NK-92 (cell line): ENCODE results near the gene SUN2.

Source experiments
- DNase-seq: peaks from one replicate; lab custom pipeline; 2025; ENCODE audit not compliant: unreplicated experiment; lab: John Stamatoyannopoulos, UW

SUN2 gene

DNA sequence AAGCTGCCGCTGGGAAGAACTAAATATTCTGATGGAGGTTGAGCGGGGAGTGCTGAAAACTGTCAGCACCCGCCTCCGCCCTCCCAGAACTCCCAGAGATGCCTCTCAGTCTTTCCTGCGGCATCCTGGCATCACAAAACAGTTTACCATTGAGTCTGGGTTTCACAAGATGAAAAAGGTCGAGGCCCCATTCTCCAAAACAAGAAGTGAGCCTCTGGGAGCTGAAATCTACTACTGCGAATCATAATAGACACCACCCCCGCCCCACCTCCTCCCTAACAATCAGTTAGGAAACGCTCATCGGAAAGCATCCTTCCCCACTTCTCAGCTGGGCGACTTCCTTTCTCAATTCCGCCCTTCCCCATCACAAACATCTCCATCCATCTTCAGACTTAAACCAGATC lies 1.0 kb downstream of the SUN2 start:
- no peak for DNase-seq

DNA sequence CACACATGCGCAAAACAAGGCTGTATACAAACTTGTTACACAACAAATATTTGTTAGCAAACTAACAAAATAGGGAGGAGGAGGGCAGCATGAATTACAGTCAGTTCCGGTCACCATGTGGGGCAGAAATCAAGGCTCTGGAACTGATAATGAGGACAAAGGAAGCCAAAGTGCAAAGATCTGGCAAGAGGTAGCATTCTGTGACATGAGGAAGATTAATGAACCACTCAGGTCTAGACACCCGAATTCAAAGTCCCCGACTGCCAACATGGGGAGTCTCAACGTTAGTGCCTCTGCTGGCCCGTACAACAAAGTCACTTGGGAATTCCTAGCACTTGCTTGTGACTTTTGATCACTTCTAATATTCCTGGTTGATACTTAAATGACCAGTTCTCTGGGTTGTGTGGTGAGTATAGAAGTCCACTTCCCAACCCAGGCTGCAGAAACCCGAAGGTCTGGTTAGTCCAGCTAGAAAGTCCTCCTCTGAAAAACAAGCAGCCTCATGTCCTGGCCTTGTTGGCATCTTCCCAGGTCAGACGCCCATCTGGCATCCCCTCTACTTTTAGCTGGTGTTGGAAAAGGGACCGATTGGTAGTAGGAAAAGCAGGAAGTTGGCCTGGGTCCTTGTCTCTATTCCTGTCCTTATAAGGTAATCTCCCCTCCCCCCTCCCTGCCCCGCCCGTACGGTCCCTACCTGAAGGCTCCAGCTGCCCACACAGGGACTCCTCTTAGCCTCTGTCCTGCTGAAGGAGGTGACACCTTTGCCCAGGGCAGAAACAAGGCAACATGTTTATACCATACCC lies 1.6 kb downstream of the SUN2 start:
- DNase-seq: no peak

DNA sequence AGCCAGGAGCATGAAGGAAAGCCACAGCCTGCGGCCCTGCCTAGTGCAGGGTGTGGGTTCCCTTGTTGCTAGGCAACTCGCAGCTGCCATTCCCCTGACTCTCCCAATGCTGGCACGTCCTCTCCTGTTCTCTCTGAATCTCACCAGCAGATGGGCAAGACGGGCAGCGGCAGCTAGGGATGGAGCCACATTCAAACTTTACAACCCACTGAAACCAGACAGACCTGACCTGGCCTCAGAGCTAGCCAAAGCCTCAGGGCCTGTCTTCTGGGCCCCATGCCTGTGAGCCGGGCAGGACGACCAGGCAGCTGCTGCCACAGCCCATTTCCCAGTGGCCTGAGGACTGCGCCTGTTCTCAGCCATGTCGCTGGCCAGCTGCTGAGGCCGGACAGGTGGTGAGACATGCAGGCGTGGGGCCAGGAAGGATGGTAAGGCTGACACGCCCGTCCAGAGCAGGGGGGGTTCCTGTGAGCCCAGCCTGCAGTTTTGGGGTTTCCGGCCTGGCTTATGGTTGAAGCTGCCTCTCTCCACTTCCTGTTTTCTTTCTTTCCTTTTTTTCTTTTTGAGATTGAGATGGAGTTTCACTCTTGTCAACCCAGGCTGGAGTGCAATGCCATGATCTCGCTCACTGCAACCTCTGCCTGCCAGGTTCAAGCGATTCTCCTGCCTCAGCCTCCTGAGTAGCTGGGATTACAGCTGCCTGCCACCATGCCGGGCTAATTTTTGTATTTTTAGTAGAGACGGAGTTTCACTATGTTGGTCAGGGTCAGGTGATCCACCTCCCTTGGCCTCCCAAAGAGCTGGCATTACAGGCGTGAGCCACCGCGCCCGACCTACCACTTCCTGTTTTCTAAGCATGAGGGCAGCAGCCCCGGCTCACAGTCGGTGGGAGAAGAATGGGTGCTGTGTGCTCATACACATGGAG lies 4.1 kb downstream of the SUN2 start:
- no peak for DNase-seq

DNA sequence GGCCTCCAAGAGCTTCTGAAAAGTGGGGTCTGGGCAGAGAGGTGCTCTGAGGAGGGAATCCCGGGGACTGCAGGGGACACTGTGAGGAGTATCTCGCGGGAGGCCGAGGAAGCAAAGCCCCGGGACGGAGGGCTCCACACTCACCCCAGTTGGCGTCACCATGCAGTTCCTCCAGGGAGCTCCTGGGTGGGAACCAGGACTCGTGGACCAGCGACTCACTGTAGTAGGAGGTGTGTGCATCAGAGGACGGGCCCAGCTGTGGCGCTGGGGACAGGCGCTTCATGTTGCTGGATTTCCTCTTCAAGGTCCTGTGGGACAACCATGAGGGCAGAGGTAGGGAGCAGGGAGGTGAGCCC lies 4.8 kb downstream of the SUN2 start:
- no peak for DNase-seq

DNA sequence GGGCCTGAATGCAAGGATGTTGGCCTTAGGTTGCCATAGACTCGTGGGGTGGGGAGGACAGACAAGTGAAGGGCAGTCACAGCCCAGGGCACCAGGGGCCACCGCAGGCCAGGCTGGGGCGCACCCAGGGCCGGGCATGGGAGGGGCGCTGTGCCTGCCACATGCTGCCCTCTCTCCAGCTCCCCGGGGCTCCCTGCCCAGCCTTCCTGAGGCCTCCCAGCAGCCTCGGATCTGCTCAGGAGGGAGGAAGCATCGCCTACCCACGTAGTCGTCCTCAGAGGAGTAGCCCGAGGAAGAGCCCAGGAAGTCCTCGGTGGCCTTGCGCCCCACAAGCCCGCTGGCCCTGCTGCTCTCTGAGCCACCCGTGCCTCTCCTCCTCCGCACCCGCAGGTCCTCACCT lies 5.2 kb downstream of the SUN2 start:
- no peak for DNase-seq

DNA sequence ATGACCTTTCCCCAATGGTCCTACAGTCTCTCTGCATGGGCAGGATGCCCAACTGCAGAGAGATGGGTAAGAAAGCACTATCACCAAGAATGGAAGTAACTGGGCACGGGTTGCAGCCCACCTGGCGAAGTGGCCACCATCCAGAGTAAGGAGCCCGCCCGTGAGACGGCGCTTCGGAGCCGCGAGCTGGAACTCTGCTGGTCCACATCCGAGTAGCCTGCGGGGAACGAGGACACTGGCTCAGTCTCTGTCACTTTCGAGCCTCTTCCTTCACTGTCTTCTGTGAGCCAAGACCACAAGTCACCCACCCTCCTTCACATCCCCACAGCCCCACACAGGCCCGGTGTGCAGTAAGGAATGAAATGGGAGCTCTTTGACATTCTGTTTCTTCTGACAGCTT lies 5.7 kb downstream of the SUN2 start:
- DNase-seq: no peak

DNA sequence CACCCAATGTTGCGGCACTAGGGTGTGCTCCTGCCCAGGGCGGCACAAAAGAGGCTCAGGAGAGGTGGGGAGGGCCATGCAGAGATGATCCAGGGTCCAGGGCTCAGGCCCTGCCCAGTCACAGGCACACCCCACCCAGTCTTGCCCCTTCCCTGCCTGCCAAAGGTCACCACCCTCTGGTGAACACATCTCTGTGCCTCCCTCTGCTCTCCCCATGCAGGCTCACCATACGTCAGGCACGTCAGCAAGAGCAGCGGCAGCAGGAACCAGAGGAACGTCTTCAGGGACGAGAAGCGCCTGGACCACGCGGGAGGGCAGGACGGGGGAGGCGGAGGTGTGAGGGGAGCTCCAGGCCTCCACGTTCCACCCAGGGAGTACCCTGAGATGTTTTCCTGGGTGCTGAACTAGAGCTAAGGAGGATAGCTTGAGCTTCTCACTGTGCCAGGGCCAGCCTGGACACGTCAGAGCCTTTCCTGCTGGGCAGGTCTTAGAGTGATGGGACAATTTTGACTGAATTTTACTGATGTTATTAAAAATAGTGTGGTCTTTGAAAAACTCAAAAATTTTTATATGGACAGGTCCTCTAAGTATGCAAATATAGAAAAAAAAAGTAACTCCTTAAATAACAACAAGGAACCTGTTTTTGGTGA lies 7.2 kb downstream of the SUN2 start:
- DNase-seq: no peak

DNA sequence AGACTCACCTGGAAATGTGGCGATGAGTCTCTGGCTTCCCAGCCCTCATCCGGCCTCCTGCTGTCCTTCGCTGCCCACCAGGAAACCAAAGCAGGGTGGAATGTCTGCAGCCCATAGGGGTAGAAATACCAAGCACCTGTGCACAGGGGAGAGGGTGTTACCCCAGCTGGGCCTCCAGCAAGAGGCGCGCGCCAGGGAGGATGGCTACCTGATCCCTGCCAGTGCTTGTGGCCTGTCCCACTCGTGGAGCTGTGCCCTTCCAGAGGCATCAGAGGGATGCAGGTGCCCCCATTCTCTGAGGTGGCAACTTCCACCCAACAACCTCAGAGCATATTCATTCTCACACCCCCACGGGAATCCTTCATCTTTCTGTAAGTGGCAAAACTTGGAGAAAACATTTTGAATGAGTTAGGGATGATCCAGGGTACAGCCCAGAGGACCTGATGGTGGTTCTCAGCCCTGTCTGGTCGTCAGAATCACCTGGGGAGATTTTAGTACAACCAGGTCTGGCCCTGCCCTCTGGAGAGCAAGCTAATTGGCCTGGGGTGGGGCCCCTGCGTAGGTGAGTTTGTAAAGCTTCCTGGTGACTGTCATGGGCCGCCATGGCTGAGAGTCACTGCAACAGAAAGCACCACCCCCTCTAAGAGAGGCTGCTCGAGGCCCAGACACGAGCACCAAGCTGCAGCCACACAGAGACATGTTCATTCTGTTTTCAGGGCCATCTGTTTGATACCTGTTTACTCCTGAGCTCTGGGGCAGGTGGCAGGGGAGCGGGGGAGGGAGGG lies 9.9 kb downstream of the SUN2 start:
- DNase-seq: no peak

DNA sequence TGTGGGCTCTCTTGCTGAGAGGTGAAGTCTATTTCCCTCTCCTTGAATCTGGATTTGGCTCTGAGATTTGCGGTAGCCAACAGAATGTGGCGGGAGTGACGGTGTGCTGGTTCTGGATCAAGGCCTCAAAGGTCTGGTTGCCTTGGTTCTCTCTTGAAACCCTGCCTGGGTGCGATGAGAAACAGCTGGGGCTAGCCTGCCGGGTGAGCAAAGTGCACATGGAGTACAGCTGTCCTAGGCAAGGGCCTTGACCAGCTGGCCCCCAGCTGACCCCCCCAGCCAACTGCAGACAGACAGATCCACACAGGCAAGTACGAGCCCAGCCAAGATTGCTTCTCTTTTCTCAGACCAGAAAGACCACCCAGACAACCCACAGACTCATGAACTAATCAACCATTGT lies 10.8 kb downstream of the SUN2 start:
- DNase-seq: no peak

DNA sequence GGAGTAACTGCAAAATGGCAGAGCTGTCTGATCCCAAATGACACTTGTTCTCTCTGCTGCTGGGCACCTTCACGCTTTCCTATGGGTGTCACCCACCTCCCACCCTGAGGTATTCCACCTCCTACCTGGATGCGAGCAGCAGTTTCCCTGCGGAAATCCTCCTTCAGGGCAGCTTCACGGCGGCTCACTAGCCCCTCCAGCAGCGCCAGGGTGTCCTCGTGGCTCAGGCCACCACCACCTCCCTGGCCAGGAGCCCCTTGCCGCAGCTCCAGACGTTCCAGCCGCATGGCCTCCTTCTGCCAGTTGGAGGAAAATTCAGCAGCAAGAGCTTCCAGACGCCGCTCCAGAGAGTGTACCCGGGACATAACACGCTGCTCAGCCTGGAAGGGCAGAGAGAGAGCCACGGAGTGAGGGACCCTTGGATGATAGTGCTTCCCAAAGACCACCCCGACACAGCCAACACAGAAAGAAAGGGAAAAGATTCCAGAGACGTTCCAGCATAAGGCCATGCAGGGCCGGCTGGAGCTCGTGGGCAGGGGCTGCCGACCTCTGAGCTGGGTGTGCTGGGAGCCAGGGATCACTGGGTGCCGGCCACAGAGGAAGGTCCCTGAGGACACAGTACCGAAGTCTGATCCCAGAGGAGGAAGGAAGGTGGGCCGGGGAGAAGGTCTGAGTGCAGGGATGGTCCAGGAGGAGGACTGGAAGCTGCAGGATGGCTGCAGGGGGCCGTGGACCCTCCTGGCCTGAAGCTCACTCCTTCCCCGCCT lies 13.4 kb downstream of the SUN2 start:
- DNase-seq: no peak

DNA sequence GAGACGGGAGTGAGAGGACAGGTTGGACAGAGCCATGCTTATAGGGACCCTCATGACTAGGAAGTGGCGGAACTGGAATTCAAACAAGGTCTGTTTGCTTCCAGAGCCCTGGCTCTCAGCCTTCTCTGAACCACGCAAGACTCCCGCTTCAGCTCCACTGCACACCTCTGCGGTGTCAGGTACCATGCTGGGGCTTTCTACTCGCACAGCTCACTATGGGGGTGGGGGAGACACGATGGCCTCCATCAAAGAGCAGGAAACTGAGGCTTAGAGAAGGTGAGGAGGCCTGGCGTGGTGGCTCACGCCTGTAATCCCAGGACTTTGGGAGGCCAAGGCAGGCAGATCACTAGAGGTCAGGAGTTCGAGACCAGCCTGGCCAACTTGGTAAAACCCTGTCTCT lies 14.2 kb downstream of the SUN2 start:
- DNase-seq: no peak

DNA sequence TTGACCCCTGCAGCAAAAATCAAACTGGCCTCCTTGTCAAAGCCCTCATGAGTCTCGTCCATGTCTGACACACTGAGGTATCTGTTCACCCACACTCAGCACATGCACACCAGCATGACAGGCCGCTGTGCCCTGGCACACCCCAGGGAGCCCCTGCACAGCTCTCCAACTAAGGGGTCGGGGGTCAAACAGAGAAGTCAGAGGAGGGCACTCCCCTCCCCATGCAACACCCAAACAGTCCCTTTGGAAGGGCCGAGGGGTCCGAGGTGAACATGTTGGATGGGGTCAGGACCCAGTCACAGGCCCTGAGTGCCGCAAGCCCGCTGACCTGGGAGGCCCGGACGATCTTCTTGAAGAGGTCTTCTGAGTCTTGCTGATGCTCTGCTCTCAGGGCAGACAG lies 14.6 kb downstream of the SUN2 start:
- DNase-seq: no peak

DNA sequence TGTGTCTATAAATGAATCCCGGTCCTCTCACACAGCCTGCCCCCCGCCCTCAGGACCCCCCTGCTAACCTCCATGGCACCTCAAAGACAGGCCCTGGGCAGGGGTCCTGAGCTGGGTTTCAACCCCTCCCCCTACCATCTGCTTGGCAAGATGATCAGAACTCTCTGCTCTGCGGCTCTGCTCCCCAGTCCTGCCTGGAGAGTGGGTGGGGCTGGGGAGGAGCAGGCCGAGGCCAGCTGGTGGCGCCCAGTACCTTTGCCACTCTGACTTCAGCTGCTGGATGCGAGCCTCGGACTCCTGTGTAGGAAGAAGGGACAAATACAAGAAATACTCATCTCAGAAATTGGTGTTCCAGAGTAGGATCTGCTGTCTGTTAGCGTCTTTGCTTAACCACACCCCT lies 15.0 kb downstream of the SUN2 start:
- no peak for DNase-seq

DNA sequence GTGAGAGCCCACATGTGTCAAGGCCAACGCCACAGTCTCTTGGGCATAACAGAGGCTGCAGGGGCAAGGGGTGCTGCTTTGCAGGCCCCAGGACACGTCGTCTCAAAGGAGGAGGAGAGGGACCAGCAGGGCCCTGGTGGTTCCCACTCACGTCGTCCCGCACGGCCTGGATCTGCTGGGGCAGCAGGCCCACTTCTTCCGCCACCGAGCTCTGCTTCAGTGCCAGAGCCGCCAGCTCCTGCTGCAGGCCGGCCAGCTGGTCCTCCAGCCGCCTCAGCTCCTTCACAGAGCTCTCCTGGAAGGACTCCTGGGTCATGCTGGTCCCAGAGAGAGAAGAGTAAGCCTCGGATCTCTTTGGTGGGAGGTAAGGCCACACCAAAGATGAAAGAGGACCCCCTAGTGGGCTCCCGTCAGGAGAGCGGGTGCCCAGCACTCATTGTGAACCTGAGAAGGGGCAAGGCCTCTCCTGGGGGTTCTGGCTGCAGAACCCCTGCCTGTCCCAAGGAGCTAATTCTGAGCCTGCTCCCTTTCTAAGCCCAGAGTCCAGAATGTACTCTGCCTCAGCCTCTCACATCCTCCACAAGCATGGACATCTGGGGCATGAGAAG lies 15.6 kb downstream of the SUN2 start:
- DNase-seq: no peak

DNA sequence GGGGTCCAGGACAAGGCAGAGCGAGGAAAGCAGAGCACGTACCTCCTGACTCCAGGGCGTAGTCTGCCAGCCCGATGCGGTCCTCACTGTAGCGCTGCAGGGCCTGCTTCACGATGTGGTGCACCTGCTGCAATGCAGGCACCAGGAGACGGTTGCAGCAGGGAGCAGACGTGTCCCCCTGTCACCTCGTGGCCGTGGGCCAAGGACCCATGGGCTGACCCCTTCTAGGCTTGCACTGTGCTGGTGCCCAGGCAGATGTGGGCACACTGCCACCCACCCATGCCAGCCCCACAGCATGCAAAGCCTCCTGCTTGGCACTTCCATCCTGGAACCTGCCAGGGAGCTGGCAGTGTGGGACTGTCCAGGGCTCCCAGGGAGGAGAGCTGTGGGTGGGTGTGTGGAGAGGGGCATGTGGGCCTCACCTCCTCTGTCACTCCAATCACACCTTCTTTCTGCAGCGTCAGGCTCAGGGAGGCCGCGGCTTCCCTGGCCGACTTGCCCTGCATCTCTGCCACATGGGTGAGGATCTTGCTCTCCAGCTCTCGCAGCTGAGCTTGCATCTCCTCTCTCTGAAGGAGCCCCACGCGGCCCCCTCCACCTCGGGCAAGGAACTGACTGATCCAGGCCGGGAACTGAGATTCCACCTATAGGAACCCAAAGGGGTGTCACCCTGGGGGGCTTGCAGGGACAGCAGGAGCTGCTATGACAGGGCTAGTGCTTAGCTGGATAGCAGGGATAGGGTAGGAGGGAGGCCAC lies 16.3 kb downstream of the SUN2 start:
- DNase-seq: no peak

DNA sequence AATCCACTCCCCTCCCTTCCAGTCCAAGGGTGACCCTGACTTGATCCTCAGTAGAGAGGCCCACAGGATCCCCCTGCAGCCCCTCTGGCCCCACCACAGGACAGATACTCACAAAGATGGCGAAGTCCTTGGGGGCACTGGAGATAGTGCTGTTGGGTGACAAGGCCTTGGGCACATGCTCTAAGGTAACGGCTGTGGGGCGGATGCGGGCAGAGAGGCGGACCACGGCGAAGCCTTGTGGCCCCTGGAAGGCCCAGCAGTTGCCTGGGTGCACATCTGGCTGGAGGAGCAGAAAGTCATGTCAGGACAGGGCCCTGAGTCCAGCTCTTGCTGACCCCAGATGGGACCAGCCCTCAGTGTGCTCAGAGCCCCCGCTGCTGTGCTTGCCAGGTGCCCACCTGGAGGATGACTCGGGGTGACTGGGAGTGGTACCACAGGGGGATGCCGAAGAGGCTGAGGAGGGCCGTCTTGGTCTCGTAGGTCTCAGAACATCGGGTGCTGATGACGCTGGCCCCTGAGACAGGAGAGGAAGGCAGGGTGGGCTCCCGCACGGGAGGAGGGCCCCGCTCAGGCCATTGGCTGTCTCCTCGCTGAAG lies 17.2 kb downstream of the SUN2 start:
- DNase-seq: no peak

DNA sequence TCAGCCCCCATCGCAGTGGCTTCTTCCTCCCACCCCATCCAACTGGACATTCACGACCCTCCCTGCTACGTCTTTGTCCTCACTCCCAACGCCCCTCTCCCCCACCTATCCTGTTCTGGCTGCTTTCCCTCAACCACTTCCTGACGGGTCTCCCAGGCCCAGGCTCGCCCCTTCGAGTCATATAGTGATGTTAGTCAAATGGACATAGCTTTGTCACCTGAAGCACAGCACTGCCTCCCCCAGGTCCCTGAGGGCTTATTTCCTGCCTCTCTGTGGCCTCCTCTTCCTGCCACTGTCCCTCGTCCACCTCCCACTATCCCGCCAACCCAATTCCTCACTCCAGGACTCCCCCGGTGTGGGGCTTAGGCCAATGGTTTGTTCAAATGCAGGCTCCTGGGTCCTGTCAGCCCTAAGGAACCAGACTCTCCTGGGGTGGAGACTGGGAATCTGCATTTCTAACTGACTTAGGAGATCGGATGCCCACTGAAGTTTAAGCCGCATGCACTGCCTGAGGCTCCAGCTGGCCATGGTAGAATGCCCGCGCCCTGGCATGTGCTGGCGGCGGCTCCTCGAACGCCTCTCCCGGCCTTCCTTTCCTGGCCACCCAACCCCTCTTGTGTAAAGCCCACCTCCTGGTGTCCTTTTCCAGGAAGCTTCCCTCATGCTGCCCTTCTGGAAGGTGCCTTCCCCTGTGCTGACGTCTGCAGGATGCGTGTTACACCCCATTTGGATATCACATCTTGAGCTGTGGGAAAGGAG lies 18.3 kb downstream of the SUN2 start:
- no peak for DNase-seq

DNA sequence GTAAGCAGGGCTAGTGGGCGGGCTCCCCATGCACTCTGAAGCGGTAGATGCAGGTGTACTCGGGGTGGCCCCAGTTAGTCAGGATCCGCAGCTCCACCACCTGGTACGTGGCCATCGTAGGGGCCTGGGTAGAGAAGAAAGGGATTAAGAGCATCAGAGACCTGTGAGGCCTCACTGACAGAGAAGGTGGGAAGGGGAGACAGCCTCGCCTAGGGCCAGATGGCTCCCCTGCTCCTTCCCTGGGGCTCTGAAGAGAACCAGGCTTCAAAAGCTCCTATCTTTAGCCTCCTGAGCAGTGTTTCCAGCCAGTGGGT lies 19.6 kb downstream of the SUN2 start:
- no peak for DNase-seq
